Neural progenitor cell (in vitro differentiated cells): ENCODE data around the gene ZCCHC14. TPM values are rescaled to one million over a fixed set of nuclear protein-coding genes. Genes with fewer than 3 reads are reported as not detected.
A peak's percentile ranks its signal among the peaks of the same experiment; 100 is the strongest.
"Not testable (repeated sequence)": the region's sequence is repeated elsewhere in the genome, so short reads cannot be mapped to it uniquely, and the experiment has no call there.

ENCODE experiments used
- DNase-seq: peaks from one replicate; pipeline ENCODE4 v3.0.0-alpha.2; 2016; ENCODE audit warnings: low spot score
- H2AFZ ChIP-seq: fragments of 200-600 bp; sonication (generic); replicated peaks from 2 replicates; pipeline ENCODE4 v1.6.1; 2016; ENCODE audit warnings: antibody characterized with exemption
- H3F3A ChIP-seq: fragments of 200-600 bp; sonication (generic); 2 replicates; pipeline ENCODE4 v1.6.1; 2016; ENCODE audit warnings: antibody characterized with exemption, low read depth
- H3K27ac ChIP-seq: fragments of 200-600 bp; sonication (generic); 2 replicates; pipeline ENCODE4 v1.5.1; 2016; ENCODE audit warnings: mild to moderate bottlenecking
- H3K27me3 ChIP-seq: fragments of 200-600 bp; sonication (generic); 2 replicates; pipeline ENCODE4 v1.6.1; 2016; ENCODE audit warnings: mild to moderate bottlenecking, moderate library complexity
- H3K36me3 ChIP-seq: fragments of 200-600 bp; sonication (generic); 2 replicates; pipeline ENCODE4 v1.5.1; 2016
- H3K4me1 ChIP-seq: fragments of 200-600 bp; sonication (generic); 2 replicates; pipeline ENCODE4 v1.6.1; 2016; ENCODE audit warnings: mixed run types
- H3K4me2 ChIP-seq: fragments of 200-600 bp; sonication (generic); 2 replicates; pipeline ENCODE4 v1.6.1; 2016
- H3K4me3 ChIP-seq: fragments of 200-600 bp; sonication (generic); 2 replicates; pipeline ENCODE4 v1.5.1; 2016
- H3K79me2 ChIP-seq: fragments of 200-600 bp; sonication (generic); 2 replicates; pipeline ENCODE4 v1.6.1; 2016; ENCODE audit warnings: low read depth
- H3K9ac ChIP-seq: fragments of 200-600 bp; sonication (generic); 2 replicates; pipeline ENCODE4 v1.6.1; 2016
- H3K9me3 ChIP-seq: fragments of 200-600 bp; sonication (generic); 2 replicates; pipeline ENCODE4 v1.5.1; 2016; ENCODE audit warnings: low read depth
- H4K20me1 ChIP-seq: fragments of 200-600 bp; sonication (generic); 2 replicates; pipeline ENCODE4 v1.6.1; 2016; ENCODE audit warnings: low read depth
- H3K27ac Mint-ChIP-seq: 3 replicates; pipeline ENCODE4 v1.8.0; 2021; ENCODE audit warnings: mixed read lengths
- H3K27me3 Mint-ChIP-seq: 2 replicates; pipeline ENCODE4 v1.8.0; 2022; ENCODE audit warnings: low read depth, mild to moderate bottlenecking, inconsistent platforms, moderate library complexity, mixed read lengths; ENCODE audit not compliant: insufficient read depth
- H3K36me3 Mint-ChIP-seq: 3 replicates; pipeline ENCODE4 v1.8.0; 2021; ENCODE audit warnings: mixed read lengths
- H3K4me1 Mint-ChIP-seq: 3 replicates; pipeline ENCODE4 v1.8.0; 2021; ENCODE audit warnings: mixed read lengths
- H3K4me3 Mint-ChIP-seq: 3 replicates; pipeline ENCODE4 v1.8.0; 2021; ENCODE audit warnings: mild to moderate bottlenecking, moderate library complexity, mixed read lengths
- H3K9me3 Mint-ChIP-seq: 3 replicates; pipeline ENCODE4 v1.8.0; 2020; ENCODE audit warnings: mixed read lengths
- EZH2 ChIP-seq: fragments of 200-600 bp; sonication (generic); IDR thresholded peaks from 2 replicates; pipeline ENCODE4 v1.6.1; 2017; ENCODE audit warnings: antibody characterized with exemption, mild to moderate bottlenecking, moderate library complexity
- EZH2phosphoT487 ChIP-seq: fragments of 200-600 bp; sonication (generic); IDR thresholded peaks from 2 replicates; pipeline ENCODE4 v1.6.1; 2017; ENCODE audit warnings: antibody characterized with exemption
- total RNA-seq: library from RNA; depleted of rRNA; stranded (reverse); fragments of >200 nt; gene quantifications from 2 replicates; pipeline ENCODE4 v1.2.3, GENCODE V29; 2015; ENCODE audit warnings: low replicate concordance
- TF ChIP-seq, protein P1 (sequence below): fragments of 200-600 bp; sonication (generic); IDR thresholded peaks from 2 replicates; pipeline ENCODE4 v1.5.1; 2017; ENCODE audit warnings: antibody characterized with exemption, mild to moderate bottlenecking

The ZCCHC14 gene
- total RNA-seq, 1 donor from 2014 or later, result 10.3 TPM

DNA sequence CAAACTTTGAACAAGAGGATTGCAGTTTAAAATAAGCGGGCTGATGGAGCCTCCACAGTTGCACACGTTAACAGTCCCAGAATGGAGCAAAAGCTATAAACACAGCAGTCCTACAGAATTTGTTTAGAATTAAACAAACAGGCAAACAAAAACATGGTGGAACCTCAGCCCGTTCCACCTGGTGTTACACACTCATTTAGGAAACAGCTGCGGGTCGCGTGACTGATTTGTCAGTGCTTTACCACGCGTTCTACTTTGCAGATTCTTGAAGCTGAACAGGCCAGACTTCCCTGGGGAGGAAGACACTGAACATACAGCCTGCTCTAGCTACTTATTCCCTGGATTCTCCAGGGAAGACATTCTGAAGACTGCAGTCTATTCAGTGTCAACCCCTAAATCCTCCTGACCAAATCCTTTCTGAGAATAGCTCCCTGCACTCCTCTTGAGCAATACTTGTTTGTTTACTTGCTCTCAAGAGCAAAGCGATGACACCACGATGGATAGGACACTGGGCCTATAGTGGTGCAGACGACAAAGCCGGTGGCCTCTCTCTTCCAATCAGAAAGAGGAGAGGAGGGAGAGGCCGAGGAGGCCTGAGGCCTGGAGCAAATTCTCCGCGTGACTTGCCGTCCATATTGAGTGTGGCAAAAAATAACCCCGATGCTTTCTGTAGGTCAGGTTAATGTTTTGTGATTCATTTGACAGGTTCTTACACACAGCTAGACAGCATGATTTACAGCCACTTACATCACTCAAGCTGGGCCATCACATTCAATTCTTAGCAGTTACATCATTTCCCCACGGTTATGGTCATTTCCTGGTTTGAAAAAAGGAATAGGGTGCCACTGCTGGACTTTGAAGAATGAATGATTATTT lies 104.6 kb downstream of the ZCCHC14 start:
- TF ChIP-seq EZH2 (no peak), EZH2phosphoT487 (no peak)
- TF ChIP-seq, protein P1, sequence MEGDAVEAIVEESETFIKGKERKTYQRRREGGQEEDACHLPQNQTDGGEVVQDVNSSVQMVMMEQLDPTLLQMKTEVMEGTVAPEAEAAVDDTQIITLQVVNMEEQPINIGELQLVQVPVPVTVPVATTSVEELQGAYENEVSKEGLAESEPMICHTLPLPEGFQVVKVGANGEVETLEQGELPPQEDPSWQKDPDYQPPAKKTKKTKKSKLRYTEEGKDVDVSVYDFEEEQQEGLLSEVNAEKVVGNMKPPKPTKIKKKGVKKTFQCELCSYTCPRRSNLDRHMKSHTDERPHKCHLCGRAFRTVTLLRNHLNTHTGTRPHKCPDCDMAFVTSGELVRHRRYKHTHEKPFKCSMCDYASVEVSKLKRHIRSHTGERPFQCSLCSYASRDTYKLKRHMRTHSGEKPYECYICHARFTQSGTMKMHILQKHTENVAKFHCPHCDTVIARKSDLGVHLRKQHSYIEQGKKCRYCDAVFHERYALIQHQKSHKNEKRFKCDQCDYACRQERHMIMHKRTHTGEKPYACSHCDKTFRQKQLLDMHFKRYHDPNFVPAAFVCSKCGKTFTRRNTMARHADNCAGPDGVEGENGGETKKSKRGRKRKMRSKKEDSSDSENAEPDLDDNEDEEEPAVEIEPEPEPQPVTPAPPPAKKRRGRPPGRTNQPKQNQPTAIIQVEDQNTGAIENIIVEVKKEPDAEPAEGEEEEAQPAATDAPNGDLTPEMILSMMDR, result no peak
- Histone ChIP-seq H3K27ac (peak overlapping the region; percentile 40), H4K20me1 (peaks cover 6% of the 10 kb centered on the region), H3K4me2 (peak overlapping the region; percentile 63), H3K27me3 (no peaks in the 10 kb centered on the region), H3K4me3 (peak overlapping the region; percentile 26), H3K79me2 (peaks cover 5% of the 10 kb centered on the region), H3K9ac (no peak overlapping the region), H3K36me3 (no peaks in the 10 kb centered on the region), H3K4me1 (peaks cover 6% of the 10 kb centered on the region), H2AFZ (peak overlapping the region; percentile 23), H3K9me3 (no peaks in the 10 kb centered on the region), H3F3A (peaks cover 43% of the 10 kb centered on the region)
- peaks cover 3% of the 10 kb centered on the region for H3K36me3 Mint-ChIP-seq
- H3K27ac Mint-ChIP-seq, result peak overlapping the region; percentile 92
- peak; percentile 94 for DNase-seq
- H3K9me3 Mint-ChIP-seq, result peaks cover 2% of the 10 kb centered on the region
- peak overlapping the region; percentile 77 for H3K4me3 Mint-ChIP-seq
- H3K27me3 Mint-ChIP-seq, result peaks cover 6% of the 10 kb centered on the region
- peaks cover 39% of the 10 kb centered on the region for H3K4me1 Mint-ChIP-seq

DNA sequence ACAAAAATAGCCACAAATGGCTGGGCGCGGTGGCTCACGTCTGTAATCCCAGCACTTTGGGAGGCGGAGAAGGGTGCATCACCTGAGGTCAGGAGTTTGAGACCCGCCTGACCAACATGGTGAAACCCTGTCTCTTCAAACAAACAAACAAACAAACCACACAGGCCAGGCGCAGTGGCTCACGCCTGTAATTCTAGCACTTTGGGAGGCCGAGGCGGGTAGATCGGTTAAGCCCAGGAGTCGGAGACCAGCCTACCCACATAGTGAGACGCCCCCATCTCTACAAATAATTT lies 108.0 kb downstream of the ZCCHC14 start:
- peaks cover 30% of the 10 kb centered on the region for H3K79me2 ChIP-seq
- peaks cover 56% of the 10 kb centered on the region for H3K4me1 Mint-ChIP-seq
- H2AFZ ChIP-seq, result peak overlapping the region; percentile 71
- not testable (repeated sequence) for DNase-seq, H3K9ac ChIP-seq, H3K27me3 Mint-ChIP-seq, H3K9me3 ChIP-seq, H3K9me3 Mint-ChIP-seq, H3K27ac ChIP-seq, H3K36me3 Mint-ChIP-seq, H3K36me3 ChIP-seq, H3K27me3 ChIP-seq, H3K27ac Mint-ChIP-seq
- peak overlapping the region; percentile 90 for H3K4me3 Mint-ChIP-seq
- peak overlapping the region; percentile 77 for H3K4me2 ChIP-seq
- peaks cover 11% of the 10 kb centered on the region for H3K4me1 ChIP-seq
- peak overlapping the region; percentile 85 for H3K4me3 ChIP-seq
- H4K20me1 ChIP-seq, result peaks cover 18% of the 10 kb centered on the region
- H3F3A ChIP-seq, result peaks cover 32% of the 10 kb centered on the region

DNA sequence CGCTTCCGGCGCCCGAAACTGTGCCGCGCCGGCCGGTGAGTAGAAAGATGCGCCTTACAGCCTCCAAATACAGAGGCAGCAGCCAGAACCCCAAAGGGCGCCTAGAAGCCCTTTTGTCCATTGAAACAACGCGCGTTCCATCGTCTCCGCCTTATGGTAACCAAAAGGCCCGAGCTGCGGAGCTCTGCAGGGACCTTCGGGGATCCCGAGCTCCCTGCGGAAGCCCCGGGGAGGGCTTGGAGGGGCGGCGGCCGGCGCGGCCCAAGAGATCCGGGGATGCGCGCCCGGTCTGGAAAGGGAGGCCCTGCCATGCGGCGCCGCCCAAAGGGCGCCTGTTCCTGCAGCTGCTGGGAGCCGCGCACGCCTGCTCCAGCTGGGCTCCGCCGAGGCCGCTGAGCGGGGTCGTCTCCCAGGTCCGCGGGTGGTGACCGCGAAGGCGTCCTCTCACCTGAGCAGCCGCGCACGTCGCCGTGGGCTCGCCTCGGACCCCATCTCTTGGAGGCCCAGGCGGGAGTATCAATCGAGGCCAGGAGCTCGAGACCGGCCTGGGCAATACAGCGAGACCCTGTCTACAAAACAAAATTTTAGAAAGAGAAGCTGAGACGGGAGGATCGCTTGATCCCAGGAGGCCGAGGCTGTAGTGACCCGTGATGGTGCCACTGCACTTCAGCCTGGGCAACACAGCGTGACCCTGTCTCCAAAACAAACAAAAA lies 108.5 kb downstream of the ZCCHC14 start:
- no peaks in the 10 kb centered on the region for H3K9me3 ChIP-seq
- DNase-seq, result no peak
- peaks cover 32% of the 10 kb centered on the region for H3F3A ChIP-seq
- peak overlapping the region; percentile 85 for H3K4me3 ChIP-seq
- no peaks in the 10 kb centered on the region for H3K36me3 ChIP-seq
- H3K4me3 Mint-ChIP-seq, result peak overlapping the region; percentile 90
- H3K4me2 ChIP-seq, result peak overlapping the region; percentile 77
- TF ChIP-seq, protein P1, result no peak
- TF ChIP-seq EZH2 (peak; percentile 44), EZH2phosphoT487 (no peak)
- H3K9ac ChIP-seq, result peak overlapping the region; percentile 29
- peaks cover 10% of the 10 kb centered on the region for H3K27me3 Mint-ChIP-seq
- peaks cover 11% of the 10 kb centered on the region for H3K4me1 ChIP-seq
- peaks cover 2% of the 10 kb centered on the region for H3K9me3 Mint-ChIP-seq
- H3K27ac Mint-ChIP-seq, result peak overlapping the region; percentile 97
- peaks cover 18% of the 10 kb centered on the region for H4K20me1 ChIP-seq
- peak overlapping the region; percentile 71 for H2AFZ ChIP-seq
- peak overlapping the region; percentile 92 for H3K27ac ChIP-seq
- H3K79me2 ChIP-seq, result peaks cover 35% of the 10 kb centered on the region
- H3K27me3 ChIP-seq, result no peaks in the 10 kb centered on the region
- peaks cover 51% of the 10 kb centered on the region for H3K4me1 Mint-ChIP-seq
- H3K36me3 Mint-ChIP-seq, result peaks cover 2% of the 10 kb centered on the region
